ENCODE results near the gene EXTL1. TPM values are rescaled to one million over a fixed set of nuclear protein-coding genes. Genes with fewer than 3 reads are reported as not detected.

EXTL1 gene
- total and polyA plus RNA-seq, 2 of the 4 experiments (the other 2 are of a cell fraction), result 0.90 to 5.2 TPM

GRCh38 chr1:25999041-25999800, 22.4 kb upstream of the EXTL1 start:
- no peak overlapping the region for H3K18ac ChIP-seq (ENCODE audit: low read depth, low read length)
- dilution Hi-C loops (cut with HindIII; ENCODE audit: low sequenced_read_pairs, unreplicated experiment), result no loop called here
- no peak overlapping the region for H3K56ac ChIP-seq (ENCODE audit: extremely low read depth, insufficient read depth, low read length)
- intact Hi-C loops (cut with micrococcal nuclease), result no loop called here
- CTCF ChIA-PET, result interaction anchor here (4.5 kb wide), 1 partner anchor 104 kb away, joined by 26 read pairs; no protein-coding TSS in a partner anchor
- 97% methylated on average over 7 of the region's 18 CpGs; no CpG with 5 or more reads in 1 of the 2 experiments for WGBS, 2 experiments (ENCODE audit: extremely low coverage in 2 of 2, insufficient read length in 1 of 2)
- no peak overlapping the region for H3K4me2 ChIP-seq (ENCODE audit: low read depth, low read length)
- peak overlapping the region; percentile 42 for H2AK9ac ChIP-seq (replicated peaks; ENCODE audit: low read depth, low read length, poor library complexity)
- no peak overlapping the region for H3K9ac ChIP-seq (ENCODE audit: low read depth, low read length)
- H3K4ac ChIP-seq (ENCODE audit: low read depth, low read length), result no peak overlapping the region
- H3K9me1 ChIP-seq (ENCODE audit: insufficient read depth, low read length), result peaks cover 6% of the 10 kb centered on the region; the same call in 1 of the 2 replicates
- no peak overlapping the region; the same call in 1 of the 2 replicates for H3K23ac ChIP-seq (ENCODE audit: low read depth, low read length)
- no peaks in the 10 kb centered on the region for H3K9me3 ChIP-seq (ENCODE audit: control insufficient read depth, insufficient read depth, low read length)
- no TSS peak for BruUV-seq (replicated peaks)
- H2BK15ac ChIP-seq (ENCODE audit: low read depth, low read length), result 0 out of 3 replicates have a peak overlapping the region, but pooled peaks have one; percentile 40
- H3K27ac ChIP-seq (ENCODE audit: insufficient read depth, low read length), result no peak overlapping the region
- H2BK120ac ChIP-seq (ENCODE audit: low read depth, low read length), result no peak overlapping the region
- H2AK5ac ChIP-seq (ENCODE audit: low read depth, low read length), result no peak overlapping the region
- peak overlapping the region; percentile 76; the same call in 1 of the 2 replicates for H4K5ac ChIP-seq (ENCODE audit: low read depth, low read length)
- POLR2A ChIA-PET (ENCODE audit: unreplicated experiment), result interaction anchor here (0.5 kb wide), 1 partner anchor 85 kb away, joined by 4 read pairs; no protein-coding TSS in a partner anchor
- no peak overlapping the region for H3K14ac ChIP-seq (replicated peaks; ENCODE audit: low read depth, low read length)
- in situ Hi-C loops (cut with MboI; ENCODE audit: low sequenced_read_pairs), result loop anchor here (5.0 to 10.0 kb wide), 2 partner anchors 102 to 174 kb away; no protein-coding TSS in a partner anchor
- H3K4me1 ChIP-seq (ENCODE audit: control insufficient read depth, insufficient read depth, low read length), result peaks cover 4% of the 10 kb centered on the region
- H4K8ac ChIP-seq (ENCODE audit: low read depth in 2 of 2, low read length in 2 of 2), result peak overlapping the region; percentile 76 to 93
- ATAC-seq (ENCODE audit: low read depth) (no peak), DNase-seq (no peak)
- H2BK5ac ChIP-seq (ENCODE audit: low read depth, low read length, poor library complexity, severe bottlenecking), result no peak overlapping the region
- peaks cover 3% of the 10 kb centered on the region for H3K27me3 ChIP-seq (ENCODE audit: control insufficient read depth, insufficient read depth, low read length)
- no peaks in the 10 kb centered on the region for H4K20me1 ChIP-seq (ENCODE audit: insufficient read depth, low read length)
- TF ChIP-seq MAFK (IDR thresholded peaks at IDR 0.05; ENCODE audit: low read depth, low read length) (no peak), NFE2L2 (IDR thresholded peaks at IDR 0.05; ENCODE audit: low read depth, low read length) (no peak), RCOR1 (IDR thresholded peaks at IDR 0.05; ENCODE audit: insufficient replicate concordance, low read length) (no peak), ELK1 (IDR thresholded peaks at IDR 0.05; ENCODE audit: borderline replicate concordance, low read depth, low read length) (no peak), MAZ (IDR thresholded peaks at IDR 0.05; ENCODE audit: borderline replicate concordance, low read depth, low read length) (no peak), USF2 (IDR thresholded peaks at IDR 0.05; ENCODE audit: low read depth, low read length) (no peak), CHD1 (IDR thresholded peaks at IDR 0.05; ENCODE audit: low read depth, low read length) (no peak), CEBPB (IDR thresholded peaks at IDR 0.05; ENCODE audit: low read depth, low read length) (no peak), CTCF (conservative IDR thresholded peaks at IDR 0.05; ENCODE audit: low read depth, low read length) (no peak), POLR2A (IDR thresholded peaks at IDR 0.05; ENCODE audit: low read depth, low read length) (no peak)
- peak overlapping the region; percentile 87 for H2AFZ ChIP-seq (replicated peaks; ENCODE audit: low read length, poor library complexity)
- no peaks in the 10 kb centered on the region for H3K36me3 ChIP-seq (ENCODE audit: control insufficient read depth, insufficient read depth, low read length)
- peaks cover 0 to 9% of the 10 kb centered on the region in 2 experiments; a peak in 2 of 4 replicates for H3K79me1 ChIP-seq (ENCODE audit: low read depth in 1 of 2, low read length in 2 of 2)
- peak overlapping the region; percentile 54; the same call in 1 of the 2 replicates for H4K91ac ChIP-seq (ENCODE audit: insufficient read depth, low read depth, low read length)
- H3K4me3 ChIP-seq (ENCODE audit: insufficient read depth, low read depth, low read length), result no peak overlapping the region
- H2BK20ac ChIP-seq (ENCODE audit: low read depth, low read length), result no peak overlapping the region

Data from IMR-90 (cell line).